Activated CD4-positive, alpha-beta T cell treated with anti-CD3 and anti-CD28 coated beads, Interleukin-2, Interleukin-4, amounts not matched to agents 100 ng/mL and 50 ng/mL, durations not matched to agents 16 hours and 8 hours (primary cell): ENCODE results near the gene SEMA4F.

Experiments used
- DNase-seq: peaks from one replicate; pipeline ENCODE4 v3.0.0-alpha.2; 2020; ENCODE audit warnings: low spot score

Gene SEMA4F

GRCh38 chr2:74706741-74707140 lies 52.7 kb downstream of the SEMA4F start:
- no peak for DNase-seq

- no peak for DNase-seq
These were observed 53.8 kb downstream of the SEMA4F start for GRCh38 chr2:74707837-74708236.

DNA sequence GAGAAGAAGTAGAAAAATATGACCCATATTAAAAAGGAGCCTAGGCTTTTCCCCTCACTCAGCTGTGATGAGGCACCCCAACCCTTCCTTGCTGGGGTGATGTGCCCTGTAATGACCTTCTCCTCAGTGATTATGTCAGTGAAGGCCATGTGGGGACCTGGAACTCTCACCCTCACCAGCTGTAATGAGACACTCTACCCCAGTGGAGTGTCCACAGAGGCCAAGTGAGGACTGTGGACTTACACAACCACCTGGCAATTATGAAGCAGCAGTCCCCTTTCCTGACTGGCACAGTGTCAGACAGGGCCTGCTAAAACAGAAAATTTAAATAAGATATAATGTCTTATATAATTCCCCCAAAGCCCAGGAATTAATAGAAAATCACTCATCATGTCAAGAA lies 54.2 kb downstream of the SEMA4F start:
- DNase-seq, result no peak

- DNase-seq, result no peak
These were observed 54.8 kb downstream of the SEMA4F start for GRCh38 chr2:74708883-74709282.

DNA sequence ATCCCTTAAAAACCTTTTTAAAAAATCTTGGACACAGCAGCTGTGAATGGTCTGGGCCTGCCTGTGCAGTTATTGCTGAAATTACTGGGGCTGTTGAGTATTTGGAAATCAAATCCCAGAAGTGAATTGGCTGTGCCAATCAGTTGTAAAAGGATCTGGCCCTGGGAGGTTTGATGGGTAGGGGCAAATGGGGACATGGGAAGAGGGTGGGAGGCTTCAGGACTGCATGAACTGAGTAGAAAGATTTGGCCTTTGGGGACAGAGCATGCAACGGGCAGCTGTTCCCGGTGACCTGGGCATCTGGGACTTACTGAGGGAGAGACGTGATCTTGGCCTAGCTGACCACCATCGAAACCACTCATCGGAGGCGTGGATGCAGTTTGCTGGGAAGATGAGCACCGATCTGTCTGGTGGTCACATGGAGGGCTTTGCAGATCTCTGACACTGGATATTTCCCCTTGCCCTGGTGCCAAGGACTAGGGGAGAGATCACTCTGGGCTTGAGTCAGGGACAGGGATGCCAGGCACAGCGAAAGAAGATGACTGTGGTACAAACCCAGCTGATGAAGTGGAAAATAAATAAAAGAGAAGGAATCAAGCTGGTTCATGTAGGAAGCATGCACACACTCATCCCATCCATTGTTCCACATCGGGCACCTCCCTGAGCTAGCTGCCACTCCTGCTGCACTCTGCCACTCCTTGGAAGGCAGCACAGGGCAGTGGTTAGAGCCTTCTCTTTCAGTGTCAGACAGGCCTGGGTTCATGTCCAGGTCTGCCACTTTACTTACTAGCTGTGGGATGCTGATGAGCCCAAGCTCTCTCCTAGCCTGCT lies 58.4 kb downstream of the SEMA4F start:
- no peak for DNase-seq

DNA sequence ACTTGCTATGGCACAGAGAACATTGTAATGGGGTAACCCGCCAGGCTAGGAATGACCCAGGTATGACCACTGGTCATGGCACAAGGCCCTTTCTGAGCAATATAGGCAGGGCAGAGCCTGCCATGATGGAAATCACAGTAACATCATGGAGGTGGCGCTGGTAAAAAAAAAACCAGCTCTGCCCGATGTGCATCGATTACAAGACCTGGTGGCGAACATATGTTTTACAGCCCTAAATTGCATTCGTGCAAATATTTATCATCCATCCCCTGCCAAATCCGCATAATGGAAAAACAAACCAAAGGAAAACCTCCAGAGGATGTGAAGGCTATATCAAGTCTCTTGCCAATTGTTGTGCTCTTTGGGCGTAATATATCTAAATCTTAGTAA lies 60.6 kb downstream of the SEMA4F start:
- DNase-seq, result no peak

- DNase-seq, result peak; percentile 86
These were observed 61.2 kb downstream of the SEMA4F start for GRCh38 chr2:74715081-74715791.

DNA sequence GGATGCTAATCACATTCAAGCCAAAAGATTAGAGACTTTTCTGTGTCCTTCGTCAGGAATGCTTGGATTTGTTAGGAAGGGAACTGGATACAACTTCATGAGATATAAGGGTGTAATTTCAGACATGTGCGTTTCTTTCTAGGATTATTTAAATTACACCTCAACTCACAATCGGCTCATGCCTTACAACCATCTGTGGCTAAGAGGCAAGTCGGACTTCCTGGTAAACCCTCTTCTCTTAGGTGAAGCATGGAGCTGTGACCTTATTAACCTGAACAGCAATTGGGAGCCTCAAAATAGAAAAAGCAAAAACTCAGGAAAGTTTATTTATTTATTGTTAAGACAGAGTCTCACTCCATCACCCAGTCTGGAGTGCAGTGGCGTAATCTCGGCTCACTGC lies 61.8 kb downstream of the SEMA4F start:
- no peak for DNase-seq

- no peak for DNase-seq
These were observed 65.0 kb downstream of the SEMA4F start for GRCh38 chr2:74719066-74719465.

DNA sequence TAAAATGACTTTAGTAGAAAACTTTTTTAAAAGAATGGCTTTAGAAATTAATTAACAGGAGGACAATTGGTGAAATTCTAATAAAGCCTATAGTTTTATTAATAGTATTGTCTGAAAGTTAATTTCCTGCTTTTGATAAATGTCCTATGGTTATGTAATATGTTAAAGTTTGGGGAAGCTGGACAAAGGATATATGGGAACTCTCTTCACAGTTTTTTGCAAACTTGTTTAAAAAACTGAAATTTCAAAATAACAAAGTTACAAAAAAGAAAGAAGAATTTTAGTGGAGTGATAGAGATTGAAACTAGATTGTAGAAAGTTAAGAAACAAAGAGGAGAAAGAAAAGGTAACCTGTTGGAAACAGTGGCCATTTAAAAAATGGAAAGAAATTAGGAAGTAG lies 67.3 kb downstream of the SEMA4F start:
- no peak for DNase-seq

DNA sequence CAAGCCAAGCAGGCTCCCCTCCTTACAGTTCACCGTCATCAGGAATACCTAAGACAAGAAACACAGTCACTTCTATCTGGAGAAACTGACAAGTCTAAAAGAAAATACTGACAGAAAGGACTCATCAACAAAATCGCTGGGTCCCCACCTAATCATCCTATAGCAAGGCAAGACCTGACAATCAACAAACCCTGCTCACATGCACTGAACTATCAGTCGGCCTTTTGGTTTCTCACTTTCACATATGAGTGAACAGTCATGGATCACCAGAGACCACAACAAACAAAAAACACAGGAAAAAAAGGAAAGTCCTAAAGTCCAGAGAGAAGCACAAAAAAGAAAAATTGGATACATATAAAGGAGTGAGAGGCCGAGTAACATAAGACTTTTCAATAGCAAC lies 70.4 kb downstream of the SEMA4F start:
- DNase-seq, result no peak

GRCh38 chr2:74725287-74725686 lies 71.2 kb downstream of the SEMA4F start:
- DNase-seq, result no peak

- DNase-seq, result no peak
These were observed 74.8 kb downstream of the SEMA4F start for GRCh38 chr2:74728842-74729241.

DNA sequence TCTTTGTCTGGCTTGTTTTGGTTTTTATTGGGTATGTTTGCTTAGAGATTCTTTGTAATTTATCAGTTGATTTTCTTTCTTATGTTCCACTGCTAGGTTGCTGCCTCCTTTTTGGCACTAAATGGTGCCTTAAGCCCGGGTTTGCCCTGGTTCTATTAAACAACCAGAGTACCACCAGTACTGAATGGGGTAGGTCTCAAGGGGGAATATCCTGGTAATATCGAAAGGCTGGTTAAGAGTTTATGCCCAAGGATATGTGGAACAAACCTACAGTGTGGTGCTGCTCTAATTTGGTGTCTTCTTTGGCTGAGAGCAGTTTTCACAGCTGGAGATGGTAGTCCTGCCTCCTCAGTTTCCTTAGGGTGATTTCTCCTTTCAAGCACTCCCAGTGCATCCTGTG lies 76.5 kb downstream of the SEMA4F start:
- DNase-seq, result no peak
